Heart right ventricle (tissue), 16 donors: ENCODE results near the gene HMG20A. TPM values are rescaled to one million over a fixed set of nuclear protein-coding genes. Genes with fewer than 3 reads are reported as not detected.

ENCODE experiments used
- ATAC-seq, 8 donors: fragments of 200-7000 bp; cut with Tn5 transposase; one replicate each; pipeline ENCODE4 v1.9.1; 2020; ENCODE audit warnings: mild to moderate bottlenecking in 8 of 8, moderate library complexity in 8 of 8, moderate number of reproducible peaks in 1 of 8
- DNase-seq, 2 donors: peaks; one replicate each; pipeline ENCODE4 v3.0.0-alpha.2; 2020
- H3K27ac ChIP-seq, 10 donors: fragments of 200-600 bp; sonication (generic) in 2 of 10; one replicate each; pipeline versions ENCODE4 v1.5.0 to v1.8.0; 2020 to 2022; ENCODE audit warnings: mild to moderate bottlenecking in 3 of 10
- H3K27me3 ChIP-seq, 7 donors: fragments of 200-600 bp; one replicate each; pipeline ENCODE4 v1.8.0; 2021 to 2022; ENCODE audit warnings: mild to moderate bottlenecking in 2 of 7
- H3K36me3 ChIP-seq, 9 donors: fragments of 200-600 bp; sonication (generic) in 1 of 9; one replicate each; pipeline versions ENCODE4 v1.5.0 to v1.8.0; 2020 to 2022; ENCODE audit warnings: mild to moderate bottlenecking in 2 of 9
- H3K4me1 ChIP-seq, 9 donors: fragments of 200-600 bp; sonication (generic) in 1 of 9; one replicate each; pipeline versions ENCODE4 v1.5.0 to v1.8.0; 2020 to 2022; ENCODE audit warnings: mild to moderate bottlenecking in 4 of 9
- H3K4me3 ChIP-seq, 10 donors: fragments of 200-600 bp; sonication (generic) in 2 of 10; one replicate each; pipeline versions ENCODE4 v1.5.0 to v1.8.0; 2020 to 2022; ENCODE audit warnings: mild to moderate bottlenecking in 7 of 10, moderate library complexity in 2 of 10
- H3K9me3 ChIP-seq, 11 donors: fragments of 200-600 bp in 10 of 11; sonication (generic) in 2 of 11; one replicate each; pipeline versions ENCODE4 v1.5.0 to v1.8.0; 2013 to 2022; ENCODE audit warnings: mild to moderate bottlenecking in 2 of 11, control low read depth in 1 of 11, moderate library complexity in 1 of 11
- CTCF ChIP-seq, 9 donors: fragments of 200-600 bp; sonication (generic) in 2 of 9; IDR thresholded peaks; one replicate each; pipeline versions ENCODE4 v1.5.0 to v1.8.0; 2021 to 2022; ENCODE audit warnings: antibody characterized with exemption in 9 of 9, mild to moderate bottlenecking in 5 of 9, moderate library complexity in 1 of 9
- WGBS, 2 donors: extraction: QIAGEN DNeasy Blood & Tissue Kit; methylation state at CpG; one replicate each; pipeline ENCODE4 v1.1.7; 2013; ENCODE audit warnings: inconsistent platforms in 1 of 2; 5-methylcytosine and 5-hydroxymethylcytosine counted together
- intact Hi-C, 10 donors: fragments of 100-400 bp; cut with DNase I; formaldehyde crosslinking; loops; one replicate each; pipeline versions ENCODE4 v1.11.1 to v1.14.2; 2022
- polyA plus RNA-seq, 2 donors: library from polyadenylated mRNA; stranded (reverse); fragments of 200-250 nt; gene quantifications; one replicate each; pipeline ENCODE4 v1.2.3, GENCODE V29; 2013
- total RNA-seq, 10 donors: library from RNA; stranded (reverse); fragmentation: NEBNext Ultra II Directional in 3 of 10; extraction: Animal tissue kit (Norgen Biotek cat#: 25700) in 3 of 10; gene quantifications; one replicate each; pipeline versions ENCODE4 v1.2.1 to v1.2.4, GENCODE V29; 2021 to 2023
- donor health status: Arrhythmogenic right ventricular cardiomyopathy.
- donor health status: ischemic (EF 13 %, LVEDD 7.1; RV severe dilation, severe dysfunction).
- donor health status: healthy with polysubstance abuse.
- donor health status: DM: no; HTN: yes; CAD: no.
- donor health status: DM: no; HTN: no; CAD: no.
- donor health status: ischemic (EF 25% LVEDD 6.9; RV normal size, moderate dysfunction).
- donor health status: ischemic (EF 25% LVEDD 5.7; RV mildly dilated, moderate dysfunction).
- donor health status: healthy.
- donor health status: DM: yes; HTN: yes; CAD: no.
- donor health status: Ischemic cardiomyopathy.
- donor health status: ischemic (EF 35%, LVEDD 5.7; RV mildly dilated, moderate dysfunction).
- donor health status: nonischemic (EF 11% LVEDD 7.7; RV severe dilation, severe dysfunction).
- donor health status: DM: yes; HTN: yes; CAD: no.
- donor health status: PGD.
- donor health status: ischemic (EF 29% LVEDD 5.4; RV normal size, mild dysfunction).
- donor health status: nonischemic (EF 23%, LVEDD 6.1; RV moderate dilation, normal function).

The HMG20A gene
- total and polyA plus RNA-seq, 12 donors = 9.9 to 60.2 (median 37.5) TPM

- TF ChIP-seq CTCF (IDR thresholded peaks at IDR 0.05) = peak in 7 of 9 donors; percentile 2 to 21 (median 6)
- WGBS, 2 donors = 8 to 11% methylated on average over 7 of the region's 7 CpGs
- Histone ChIP-seq H3K9me3 (no peaks in the 10 kb centered on the region), H3K36me3 (no peaks in the 10 kb centered on the region), H3K27ac (peak overlapping the region; percentile 80 to 96 (median 92)), H3K4me1 (peaks cover 34 to 92% (median 67%) of the 10 kb centered on the region in 9 donors), H3K27me3 (no peaks in the 10 kb centered on the region), H3K4me3 (peak overlapping the region in 7 of 10 donors; percentile 14 to 34 (median 31))
- intact Hi-C loops = loop anchor here (1.0 to 10.0 kb wide), 14 partner anchors 45 to 385 kb away; partner anchors contain the start of genes HMG20A (in 6 of the 10) and PEAK1 (in 6 of the 10)
- ATAC-seq (peak; percentile 81 to 97 (median 88)), DNase-seq (peak; percentile 84 to 85)
Observed at GRCh38 chr15:77497110-77497737, 76.5 kb downstream of the HMG20A start.

- H3K4me3 ChIP-seq = peak overlapping the region in 4 of 10 donors; percentile 5 to 33 (median 22)
- WGBS, 2 donors = 3 to 10% methylated on average over 6 of the region's 6 CpGs
- peak; percentile 42 to 79 (median 66) for ATAC-seq
- peaks cover 34 to 84% (median 66%) of the 10 kb centered on the region in 9 donors for H3K4me1 ChIP-seq
- TF ChIP-seq CTCF (IDR thresholded peaks at IDR 0.05) = no peak
- H3K36me3 ChIP-seq = no peaks in the 10 kb centered on the region
- H3K27ac ChIP-seq = peak overlapping the region; percentile 44 to 96 (median 92)
- DNase-seq = peak in 1 of 2 donors; percentile 74
- H3K27me3 ChIP-seq = no peaks in the 10 kb centered on the region
- intact Hi-C loops = loop anchor here (1.0 to 10.0 kb wide), 14 partner anchors 44 to 386 kb away; partner anchors contain the start of genes HMG20A (in 6 of the 10) and PEAK1 (in 6 of the 10)
- no peaks in the 10 kb centered on the region for H3K9me3 ChIP-seq
Observed at GRCh38 chr15:77497942-77498361, 77.3 kb downstream of the HMG20A start.

GRCh38 chr15:77499087-77499760 lies 78.5 kb downstream of the HMG20A start:
- peaks cover 36 to 76% (median 53%) of the 10 kb centered on the region in 9 donors for H3K4me1 ChIP-seq
- TF ChIP-seq CTCF (IDR thresholded peaks at IDR 0.05) = no peak
- no peaks in the 10 kb centered on the region for H3K9me3 ChIP-seq
- peak overlapping the region in 9 of 10 donors; percentile 80 to 96 (median 93) for H3K27ac ChIP-seq
- intact Hi-C loops = loop anchor here (5.0 to 10.0 kb wide), 8 partner anchors 43 to 387 kb away; partner anchors contain the start of genes HMG20A (in 5 of the 10) and PEAK1 (in 5 of the 10)
- no peak overlapping the region for H3K4me3 ChIP-seq
- no peaks in the 10 kb centered on the region for H3K27me3 ChIP-seq
- WGBS, 2 donors = 72 to 75% methylated on average over 4 of the region's 4 CpGs
- no peaks in the 10 kb centered on the region for H3K36me3 ChIP-seq
- DNase-seq (no peak), ATAC-seq (no peak)

GRCh38 chr15:77500989-77501388 lies 80.3 kb downstream of the HMG20A start:
- DNase-seq (no peak), ATAC-seq (no peak)
- Histone ChIP-seq H3K4me1 (peaks cover 35 to 76% (median 55%) of the 10 kb centered on the region in 9 donors), H3K27ac (no peak overlapping the region), H3K9me3 (no peaks in the 10 kb centered on the region), H3K27me3 (no peaks in the 10 kb centered on the region), H3K4me3 (no peak overlapping the region), H3K36me3 (no peaks in the 10 kb centered on the region)
- TF ChIP-seq CTCF (IDR thresholded peaks at IDR 0.05) = no peak
- intact Hi-C loops = loop anchor here in 2 of 10 donors (5.0 kb wide), 1 partner anchor 41 kb away; no protein-coding TSS in a partner anchor
- 66 to 73% methylated on average over 2 of the region's 2 CpGs for WGBS, 2 donors
